Measurements from ENCODE around the gene UBALD2. TPM values are rescaled to one million over a fixed set of nuclear protein-coding genes. Genes with fewer than 3 reads are reported as not detected.

The UBALD2 gene
- polyA plus RNA-seq, 3 donors: 21.8 to 28.5 (median 23.6) TPM

GRCh38 chr17:76314392-76315227 lies 49.5 kb downstream of the UBALD2 start:
- DNase-seq (ENCODE audit: low read depth in 3 of 3, low spot score in 2 of 3): no peak

- no peak for DNase-seq (ENCODE audit: low read depth in 3 of 3, low spot score in 2 of 3)
Measured at GRCh38 chr17:76317535-76317934, 52.4 kb downstream of the UBALD2 start.

GRCh38 chr17:76318586-76318985 lies 53.4 kb downstream of the UBALD2 start:
- no peak for DNase-seq (ENCODE audit: low read depth in 3 of 3, low spot score in 2 of 3)

Other genes starting within 250 kb of the UBALD2 start
- gene EVPL, start 238.0 kb upstream of the UBALD2 start, polyA plus RNA-seq (ENCODE audit: insufficient read length in 3 of 3): 10 to 100 TPM; 14.4 to 16.0 (median 14.9) TPM
- gene SRP68, start 192.8 kb upstream of the UBALD2 start, polyA plus RNA-seq (ENCODE audit: insufficient read length in 3 of 3): 100 to 1,000 TPM; 101 to 110 (median 103) TPM
- under 1 TPM in 1 of 3 donors, not detected in 2; 0.26 TPM for gene GALR2, start 190.6 kb upstream of the UBALD2 start, polyA plus RNA-seq (ENCODE audit: insufficient read length in 3 of 3)
- gene ZACN, start 186.2 kb upstream of the UBALD2 start, polyA plus RNA-seq (ENCODE audit: insufficient read length in 3 of 3): 10 to 100 TPM in 2 of 3 donors, 1 to 10 TPM in 1; 6.2 to 18.4 (median 16.0) TPM
- gene EXOC7, start 161.6 kb upstream of the UBALD2 start, polyA plus RNA-seq (ENCODE audit: insufficient read length in 3 of 3): 100 to 1,000 TPM; 138 to 168 (median 146) TPM
- gene FOXJ1, start 124.1 kb upstream of the UBALD2 start, polyA plus RNA-seq (ENCODE audit: insufficient read length in 3 of 3): 10 to 100 TPM; 15.0 to 21.0 (median 17.7) TPM
- gene RNF157, start 24.9 kb upstream of the UBALD2 start, polyA plus RNA-seq (ENCODE audit: insufficient read length in 3 of 3): 10 to 100 TPM; 26.1 to 29.1 (median 27.5) TPM
- gene QRICH2, start 42.9 kb downstream of the UBALD2 start, polyA plus RNA-seq (ENCODE audit: insufficient read length in 3 of 3): 1 to 10 TPM; 4.2 to 5.0 (median 5.0) TPM
- gene PRPSAP1, start 88.6 kb downstream of the UBALD2 start, polyA plus RNA-seq (ENCODE audit: insufficient read length in 3 of 3): 10 to 100 TPM; 81.1 to 85.4 (median 83.9) TPM
- 1 to 10 TPM; 1.7 to 2.5 (median 2.3) TPM for gene SPHK1, start 119.3 kb downstream of the UBALD2 start, polyA plus RNA-seq (ENCODE audit: insufficient read length in 3 of 3)
- gene UBE2O, start 187.8 kb downstream of the UBALD2 start, polyA plus RNA-seq (ENCODE audit: insufficient read length in 3 of 3): 10 to 100 TPM; 23.6 to 26.5 (median 25.1) TPM
- under 1 TPM in 1 of 3 donors, not detected in 2; 0.35 TPM for gene AANAT, start 202.3 kb downstream of the UBALD2 start, polyA plus RNA-seq (ENCODE audit: insufficient read length in 3 of 3)
- gene RHBDF2, start 236.1 kb downstream of the UBALD2 start, polyA plus RNA-seq (ENCODE audit: insufficient read length in 3 of 3): 1 to 10 TPM; 5.6 to 7.2 (median 5.7) TPM

All from right renal cortex interstitium (tissue), 3 donors.